ENCODE measurements around the gene LMTK2.

The LMTK2 gene

DNA sequence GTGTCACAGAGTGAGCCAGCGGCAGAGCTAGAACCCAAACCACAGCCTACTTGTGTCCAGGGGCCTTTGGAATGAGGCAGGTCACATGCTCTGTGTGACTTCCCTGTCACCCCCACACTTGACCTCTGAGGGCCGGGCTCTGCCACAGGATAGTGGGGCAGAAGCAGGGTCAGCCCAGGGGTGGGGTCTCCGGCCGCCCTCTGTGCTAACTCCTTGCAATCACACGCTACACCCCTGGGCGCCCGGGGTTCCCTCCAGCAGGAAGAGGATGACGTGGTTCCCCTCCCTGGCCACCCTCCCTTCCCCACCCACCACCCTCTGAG lies 125.6 kb downstream of the LMTK2 start:
- no peaks in the 10 kb centered on the region for H3K27me3 ChIP-seq (replicated peaks; ENCODE audit: control insufficient read depth, insufficient read depth, low read length, poor library complexity, severe bottlenecking)
- no peaks in the 10 kb centered on the region for H3K4me1 ChIP-seq (ENCODE audit: control insufficient read depth, insufficient read depth, low read length, poor library complexity, severe bottlenecking)
- peaks cover 44% of the 10 kb centered on the region for H3K36me3 ChIP-seq (ENCODE audit: control insufficient read depth, insufficient read depth, low read length)
- DNase-seq, result no peak
- no peak overlapping the region for H3K4me3 ChIP-seq (ENCODE audit: insufficient read depth, low read depth, low read length, poor library complexity, severe bottlenecking)
- no peaks in the 10 kb centered on the region for H3K9me3 ChIP-seq (ENCODE audit: control insufficient read depth, low read length)
- no peak overlapping the region for H3K27ac ChIP-seq (ENCODE audit: insufficient read depth, low read length, poor library complexity, severe bottlenecking)

DNA sequence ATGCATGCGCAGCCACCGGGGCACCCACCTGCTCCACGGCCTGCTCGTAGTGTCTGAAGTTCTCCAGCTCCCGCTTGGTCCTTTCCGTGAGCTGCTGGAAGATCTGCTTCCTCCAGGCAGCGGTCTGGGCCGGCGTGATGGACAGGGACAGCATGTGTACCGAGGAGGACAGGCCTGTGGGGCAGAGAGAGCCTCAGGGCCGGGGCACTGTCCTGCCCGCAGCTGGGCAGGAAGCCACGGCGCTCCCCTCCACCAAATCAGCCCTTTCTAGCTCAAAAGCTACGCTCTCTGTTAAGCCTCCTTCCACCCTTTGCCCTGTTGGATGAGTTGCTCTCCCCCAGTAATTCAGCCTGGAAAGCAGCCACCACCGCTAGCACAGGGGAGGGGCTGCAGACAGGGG lies 126.1 kb downstream of the LMTK2 start:
- no peak overlapping the region for H3K27ac ChIP-seq (ENCODE audit: insufficient read depth, low read length, poor library complexity, severe bottlenecking)
- H3K9me3 ChIP-seq (ENCODE audit: control insufficient read depth, low read length), result no peaks in the 10 kb centered on the region
- H3K4me1 ChIP-seq (ENCODE audit: control insufficient read depth, insufficient read depth, low read length, poor library complexity, severe bottlenecking), result no peaks in the 10 kb centered on the region
- no peak overlapping the region for H3K4me3 ChIP-seq (ENCODE audit: insufficient read depth, low read depth, low read length, poor library complexity, severe bottlenecking)
- H3K27me3 ChIP-seq (replicated peaks; ENCODE audit: control insufficient read depth, insufficient read depth, low read length, poor library complexity, severe bottlenecking), result no peaks in the 10 kb centered on the region
- no peak for DNase-seq
- H3K36me3 ChIP-seq (ENCODE audit: control insufficient read depth, insufficient read depth, low read length), result peaks cover 47% of the 10 kb centered on the region

DNA sequence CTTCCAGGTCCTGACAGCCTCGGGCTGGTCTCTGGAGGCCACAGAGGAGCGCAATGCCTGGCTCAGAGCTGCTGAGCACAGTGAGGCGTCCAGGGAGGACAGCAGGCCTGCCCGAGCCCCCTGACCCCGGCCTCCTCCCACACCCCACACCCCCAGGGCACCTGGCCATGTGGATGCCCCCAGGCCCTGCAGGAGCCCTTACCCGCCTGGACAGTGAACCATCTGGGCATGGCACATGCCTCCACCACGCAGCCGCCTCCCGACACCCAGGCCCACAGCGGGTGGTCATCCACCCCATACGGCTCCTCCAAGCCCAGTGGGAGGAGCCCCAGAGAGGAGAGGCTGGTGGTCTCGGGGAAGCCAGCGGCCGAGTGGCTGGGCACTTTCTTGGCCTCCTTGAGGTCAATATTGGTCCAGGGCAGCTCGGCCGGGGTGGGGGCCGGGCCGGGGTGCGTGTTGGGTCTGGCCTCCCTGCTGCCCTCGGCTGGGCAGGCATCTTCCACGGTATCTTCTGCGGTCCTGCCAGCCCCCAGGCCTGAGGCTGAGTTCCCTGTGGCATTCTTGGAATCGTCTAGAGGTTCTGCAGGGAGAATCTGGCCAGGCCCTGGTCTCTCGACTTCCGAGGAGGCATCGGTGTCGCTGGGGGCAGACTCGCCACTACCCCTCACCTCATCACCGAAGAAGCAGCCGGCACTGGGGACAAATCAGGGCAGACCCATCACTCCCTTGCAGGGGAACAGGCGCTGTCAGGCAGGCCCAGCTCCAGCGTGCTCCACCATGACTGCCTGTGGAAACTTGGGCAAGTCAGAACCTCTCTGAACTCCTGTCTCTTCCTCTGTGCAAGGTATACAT lies 126.8 kb downstream of the LMTK2 start:
- no peak for DNase-seq
- Histone ChIP-seq H3K4me3 (ENCODE audit: insufficient read depth, low read depth, low read length, poor library complexity, severe bottlenecking) (no peak overlapping the region), H3K36me3 (ENCODE audit: control insufficient read depth, insufficient read depth, low read length) (peaks cover 51% of the 10 kb centered on the region), H3K9me3 (ENCODE audit: control insufficient read depth, low read length) (no peaks in the 10 kb centered on the region), H3K27ac (ENCODE audit: insufficient read depth, low read length, poor library complexity, severe bottlenecking) (no peak overlapping the region), H3K4me1 (ENCODE audit: control insufficient read depth, insufficient read depth, low read length, poor library complexity, severe bottlenecking) (no peaks in the 10 kb centered on the region), H3K27me3 (replicated peaks; ENCODE audit: control insufficient read depth, insufficient read depth, low read length, poor library complexity, severe bottlenecking) (no peaks in the 10 kb centered on the region)

DNA sequence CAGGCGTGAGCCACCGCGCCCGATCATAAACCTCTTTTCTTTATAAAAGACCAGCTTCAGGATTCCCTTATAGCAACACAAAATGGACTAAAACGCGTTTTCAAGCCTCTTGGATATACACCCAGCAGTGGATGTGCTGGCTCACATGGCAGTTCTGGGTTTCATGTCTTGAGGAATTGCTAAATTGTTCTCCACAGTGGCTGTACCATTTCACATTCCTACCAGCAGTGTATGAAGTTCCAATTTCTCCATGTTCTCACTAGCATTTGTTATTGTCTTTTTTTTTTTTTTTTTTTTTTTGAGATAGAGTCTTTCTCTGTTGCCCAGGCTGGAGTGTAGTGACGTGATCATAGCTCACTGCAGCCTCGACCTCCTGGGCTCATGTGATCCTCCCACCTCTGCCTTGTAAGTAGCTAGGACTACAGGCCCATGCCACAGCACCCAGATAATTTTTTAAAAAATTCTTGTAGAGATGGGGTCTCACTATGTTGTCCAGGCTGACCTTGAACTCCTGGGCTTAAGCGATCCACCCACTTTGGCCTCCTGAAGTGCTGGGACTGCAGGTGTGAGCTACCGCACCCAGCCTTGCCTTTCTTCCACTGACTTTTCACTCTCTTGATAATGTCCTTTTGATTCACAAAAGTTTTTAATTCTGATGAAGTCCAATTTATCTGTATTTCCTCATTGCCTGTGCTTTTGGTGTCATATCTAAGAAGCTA lies 127.9 kb downstream of the LMTK2 start:
- peaks cover 57% of the 10 kb centered on the region for H3K36me3 ChIP-seq (ENCODE audit: control insufficient read depth, insufficient read depth, low read length)
- H3K27me3 ChIP-seq (replicated peaks; ENCODE audit: control insufficient read depth, insufficient read depth, low read length, poor library complexity, severe bottlenecking), result no peaks in the 10 kb centered on the region
- H3K4me1 ChIP-seq (ENCODE audit: control insufficient read depth, insufficient read depth, low read length, poor library complexity, severe bottlenecking), result no peaks in the 10 kb centered on the region
- no peak overlapping the region for H3K4me3 ChIP-seq (ENCODE audit: insufficient read depth, low read depth, low read length, poor library complexity, severe bottlenecking)
- H3K9me3 ChIP-seq (ENCODE audit: control insufficient read depth, low read length), result no peaks in the 10 kb centered on the region
- H3K27ac ChIP-seq (ENCODE audit: insufficient read depth, low read length, poor library complexity, severe bottlenecking), result no peak overlapping the region
- DNase-seq, result no peak

DNA sequence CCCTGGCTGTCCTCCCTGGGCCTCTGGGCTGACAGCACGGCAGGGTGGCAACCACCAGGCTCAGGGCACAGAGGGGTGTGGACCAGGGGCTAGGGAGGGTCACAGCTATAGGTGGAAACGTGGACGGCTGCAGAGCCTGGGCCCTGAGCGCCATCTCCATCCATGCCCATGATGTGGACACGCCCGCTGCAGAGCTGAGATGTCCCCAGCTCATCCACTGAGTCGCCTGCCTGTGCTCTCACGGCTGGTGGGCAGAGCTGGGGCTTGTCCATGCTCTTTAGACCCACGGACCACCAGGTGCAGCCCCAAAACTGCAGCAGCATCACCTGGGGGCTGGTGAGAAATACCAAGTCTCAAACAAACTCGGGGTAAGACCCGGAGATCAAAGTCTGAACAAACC lies 129.2 kb downstream of the LMTK2 start:
- no peak for DNase-seq
- no peak overlapping the region for H3K4me3 ChIP-seq (ENCODE audit: insufficient read depth, low read depth, low read length, poor library complexity, severe bottlenecking)
- no peaks in the 10 kb centered on the region for H3K4me1 ChIP-seq (ENCODE audit: control insufficient read depth, insufficient read depth, low read length, poor library complexity, severe bottlenecking)
- H3K27ac ChIP-seq (ENCODE audit: insufficient read depth, low read length, poor library complexity, severe bottlenecking), result no peak overlapping the region
- H3K27me3 ChIP-seq (replicated peaks; ENCODE audit: control insufficient read depth, insufficient read depth, low read length, poor library complexity, severe bottlenecking), result no peaks in the 10 kb centered on the region
- no peaks in the 10 kb centered on the region for H3K9me3 ChIP-seq (ENCODE audit: control insufficient read depth, low read length)
- peaks cover 59% of the 10 kb centered on the region for H3K36me3 ChIP-seq (ENCODE audit: control insufficient read depth, insufficient read depth, low read length)

DNA sequence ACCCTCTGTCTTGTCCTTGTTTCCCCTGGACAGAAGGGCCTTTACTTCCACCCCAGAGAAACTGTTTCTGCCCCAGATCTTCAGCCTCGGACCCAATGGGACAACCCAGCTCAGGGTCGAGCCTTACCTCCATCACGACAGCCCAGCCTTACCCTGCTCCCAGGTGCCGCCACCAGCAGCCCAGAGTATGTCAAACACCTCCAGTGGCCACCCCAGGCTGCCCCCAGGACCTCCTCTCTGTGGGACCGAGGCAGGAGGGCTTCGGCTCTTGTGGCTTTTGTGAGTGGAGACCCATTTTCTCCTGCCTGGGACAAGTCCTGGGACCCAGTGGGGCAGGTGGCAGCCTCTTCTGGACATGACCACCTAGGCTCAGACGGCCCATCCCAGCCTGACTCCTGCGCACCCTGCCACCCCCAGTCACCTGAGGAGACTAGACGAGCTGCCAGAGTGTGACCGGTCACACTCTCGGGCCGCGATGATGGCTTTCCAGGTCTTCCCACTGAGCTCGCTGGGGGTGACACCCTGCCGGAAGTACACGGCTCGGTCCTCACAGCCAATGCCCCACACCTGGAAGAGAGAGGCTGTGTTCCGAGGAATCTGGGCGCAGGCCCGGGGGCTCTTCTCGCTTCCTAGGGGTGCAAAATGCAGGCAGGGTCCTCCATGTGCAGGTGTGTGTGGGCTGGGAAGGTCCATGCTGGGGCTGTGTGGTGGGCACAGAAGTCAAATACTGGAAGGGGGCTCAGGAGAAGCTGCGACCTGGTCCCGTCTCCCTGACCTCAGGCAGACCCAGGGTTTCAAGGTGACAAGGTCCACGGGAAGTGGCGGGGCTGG lies 129.9 kb downstream of the LMTK2 start:
- Histone ChIP-seq H3K4me1 (ENCODE audit: control insufficient read depth, insufficient read depth, low read length, poor library complexity, severe bottlenecking) (no peaks in the 10 kb centered on the region), H3K9me3 (ENCODE audit: control insufficient read depth, low read length) (no peaks in the 10 kb centered on the region), H3K27me3 (replicated peaks; ENCODE audit: control insufficient read depth, insufficient read depth, low read length, poor library complexity, severe bottlenecking) (no peaks in the 10 kb centered on the region), H3K4me3 (ENCODE audit: insufficient read depth, low read depth, low read length, poor library complexity, severe bottlenecking) (no peak overlapping the region), H3K36me3 (ENCODE audit: control insufficient read depth, insufficient read depth, low read length) (peaks cover 58% of the 10 kb centered on the region), H3K27ac (ENCODE audit: insufficient read depth, low read length, poor library complexity, severe bottlenecking) (no peak overlapping the region)
- no peak for DNase-seq

DNA sequence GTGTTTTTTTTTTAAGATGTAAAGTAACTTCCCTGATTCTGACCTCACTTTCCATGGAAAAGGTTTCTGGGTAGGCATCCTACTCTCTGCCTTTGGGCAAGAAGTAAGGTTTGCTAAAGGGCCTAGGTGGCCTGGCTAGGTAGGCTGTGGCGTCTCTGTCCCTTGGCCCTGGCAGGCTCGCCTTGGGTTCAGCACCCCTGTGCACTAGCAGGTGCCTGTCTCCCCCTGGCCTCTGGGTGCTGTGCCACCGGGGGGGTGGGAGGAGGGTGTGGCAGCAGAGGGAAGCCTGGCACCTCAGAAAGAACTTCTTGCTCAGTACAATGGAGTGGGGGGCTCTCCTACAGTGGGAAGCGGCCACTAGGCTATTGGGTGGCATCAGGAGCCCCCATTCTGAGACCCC lies 131.4 kb downstream of the LMTK2 start:
- Histone ChIP-seq H3K4me1 (ENCODE audit: control insufficient read depth, insufficient read depth, low read length, poor library complexity, severe bottlenecking) (no peaks in the 10 kb centered on the region), H3K36me3 (ENCODE audit: control insufficient read depth, insufficient read depth, low read length) (peaks cover 53% of the 10 kb centered on the region), H3K27me3 (replicated peaks; ENCODE audit: control insufficient read depth, insufficient read depth, low read length, poor library complexity, severe bottlenecking) (no peaks in the 10 kb centered on the region), H3K4me3 (ENCODE audit: insufficient read depth, low read depth, low read length, poor library complexity, severe bottlenecking) (no peak overlapping the region), H3K27ac (ENCODE audit: insufficient read depth, low read length, poor library complexity, severe bottlenecking) (no peak overlapping the region), H3K9me3 (ENCODE audit: control insufficient read depth, low read length) (no peaks in the 10 kb centered on the region)
- DNase-seq, result no peak

DNA sequence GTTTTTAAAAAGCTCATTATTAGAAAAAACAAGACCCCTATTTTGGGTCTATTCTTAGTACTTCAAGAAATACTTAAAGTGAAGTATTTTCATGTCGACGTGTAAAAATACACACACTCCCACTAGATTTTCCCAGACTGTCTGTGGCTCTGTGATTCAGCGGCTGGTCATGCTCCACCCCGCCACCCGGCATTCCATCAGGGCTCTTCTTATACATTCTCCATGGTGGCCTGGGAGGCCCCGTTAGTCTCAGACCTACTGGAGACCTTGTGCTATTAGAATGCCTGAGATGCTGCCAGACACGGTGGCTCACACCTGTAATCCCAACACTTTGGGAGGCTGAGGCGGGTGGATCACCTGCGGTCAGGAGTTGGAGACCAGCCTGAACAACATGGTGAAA lies 132.3 kb downstream of the LMTK2 start:
- peaks cover 53% of the 10 kb centered on the region for H3K36me3 ChIP-seq (ENCODE audit: control insufficient read depth, insufficient read depth, low read length)
- no peak for DNase-seq
- no peaks in the 10 kb centered on the region for H3K27me3 ChIP-seq (replicated peaks; ENCODE audit: control insufficient read depth, insufficient read depth, low read length, poor library complexity, severe bottlenecking)
- no peaks in the 10 kb centered on the region for H3K4me1 ChIP-seq (ENCODE audit: control insufficient read depth, insufficient read depth, low read length, poor library complexity, severe bottlenecking)
- H3K4me3 ChIP-seq (ENCODE audit: insufficient read depth, low read depth, low read length, poor library complexity, severe bottlenecking), result no peak overlapping the region
- H3K27ac ChIP-seq (ENCODE audit: insufficient read depth, low read length, poor library complexity, severe bottlenecking), result no peak overlapping the region
- no peaks in the 10 kb centered on the region for H3K9me3 ChIP-seq (ENCODE audit: control insufficient read depth, low read length)

DNA sequence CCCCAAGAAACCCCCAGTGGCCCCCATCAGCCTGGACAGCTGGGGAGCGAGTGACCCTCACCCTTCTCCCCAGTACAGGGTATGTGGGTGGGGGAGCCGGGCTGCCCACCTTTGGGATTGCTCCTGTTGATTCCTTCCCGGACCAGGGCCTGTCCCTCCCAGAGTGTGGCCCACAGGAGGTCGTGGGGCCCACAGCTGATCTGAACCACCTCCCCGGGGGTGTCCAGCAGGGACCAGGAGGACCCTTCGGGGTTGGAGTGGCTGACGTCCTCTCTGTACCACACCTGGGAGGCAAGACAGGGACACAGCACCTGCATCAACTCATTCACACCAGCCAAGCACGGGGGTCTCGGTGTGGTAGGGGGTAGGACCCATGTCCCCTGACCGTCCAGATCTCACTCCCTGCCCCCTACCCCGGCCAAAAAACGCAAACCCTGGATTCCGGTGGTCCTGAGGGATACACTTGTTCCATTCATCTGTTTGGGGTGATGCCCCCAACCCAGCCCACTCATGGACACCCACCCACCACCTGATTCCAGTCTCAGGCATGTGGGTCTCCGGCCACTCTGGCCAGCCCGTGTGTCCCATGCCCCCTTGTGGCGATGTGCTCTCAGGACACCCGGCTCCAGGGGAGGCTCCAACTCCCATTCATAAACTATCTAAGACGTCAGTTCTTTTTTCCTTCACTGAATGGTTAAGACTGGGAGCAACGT lies 134.5 kb downstream of the LMTK2 start:
- no peaks in the 10 kb centered on the region for H3K9me3 ChIP-seq (ENCODE audit: control insufficient read depth, low read length)
- DNase-seq, result no peak
- no peaks in the 10 kb centered on the region for H3K27me3 ChIP-seq (replicated peaks; ENCODE audit: control insufficient read depth, insufficient read depth, low read length, poor library complexity, severe bottlenecking)
- no peaks in the 10 kb centered on the region for H3K4me1 ChIP-seq (ENCODE audit: control insufficient read depth, insufficient read depth, low read length, poor library complexity, severe bottlenecking)
- H3K36me3 ChIP-seq (ENCODE audit: control insufficient read depth, insufficient read depth, low read length), result peaks cover 72% of the 10 kb centered on the region
- H3K4me3 ChIP-seq (ENCODE audit: insufficient read depth, low read depth, low read length, poor library complexity, severe bottlenecking), result no peak overlapping the region
- no peak overlapping the region for H3K27ac ChIP-seq (ENCODE audit: insufficient read depth, low read length, poor library complexity, severe bottlenecking)
